Brain microvascular endothelial cell (primary cell): ENCODE data around the gene CNTNAP2.

Experiments
- DNase-seq: peaks from one replicate; pipeline ENCODE4 v3.0.0-alpha.2; 2020
- H3K27ac ChIP-seq: fragments of 250-450 bp; sonication (Bioruptor Pico); 2 replicates; pipeline ENCODE4 v1.5.1; 2020; ENCODE audit warnings: mild to moderate bottlenecking, moderate library complexity
- H3K27me3 ChIP-seq: fragments of 250-450 bp; sonication (Bioruptor Pico); replicated peaks from 2 replicates; pipeline ENCODE4 v1.5.1; 2020; ENCODE audit warnings: mild to moderate bottlenecking
- H3K36me3 ChIP-seq: fragments of 250-450 bp; sonication (Bioruptor Pico); replicated peaks from 2 replicates; pipeline ENCODE4 v1.5.1; 2020; ENCODE audit warnings: mild to moderate bottlenecking
- H3K4me3 ChIP-seq: 2 replicates; pipeline ENCODE4 v1.5.1; 2011; ENCODE audit warnings: low read depth, mild to moderate bottlenecking, control low read depth, low read length, moderate library complexity
- in situ Hi-C: cut with HindIII; loops from 2 replicates; pipeline ENCODE4 v1.10.0; 2017; ENCODE audit warnings: low sequenced_read_pairs, low pct_ligation_motif_present
- TF ChIP-seq, protein P1 (sequence below): IDR thresholded peaks from 2 replicates; pipeline ENCODE4 v1.5.1; 2011; ENCODE audit warnings: low read depth, mild to moderate bottlenecking, moderate library complexity, low read length, control low read depth, inconsistent platforms; ENCODE audit errors: missing control alignments

CNTNAP2 gene

DNA sequence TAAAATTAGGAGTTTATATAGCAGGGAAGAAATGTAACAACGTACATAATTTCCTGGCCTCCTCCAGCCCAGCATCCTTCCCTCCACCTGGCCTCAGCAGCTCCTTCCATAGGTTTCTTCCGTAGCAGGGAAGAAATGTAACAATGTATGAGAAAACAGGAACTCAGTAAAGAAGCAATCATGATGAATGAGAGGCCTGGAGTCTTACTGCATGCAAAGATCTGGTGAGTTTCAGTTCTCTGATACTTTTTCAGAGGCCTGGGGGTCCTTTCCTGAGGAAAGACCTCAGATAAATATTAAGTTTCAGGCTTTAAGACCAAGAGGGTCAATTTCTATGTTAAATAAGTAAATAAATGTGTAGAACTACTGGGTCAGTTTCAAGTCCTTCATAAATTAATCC lies 2318.3 kb downstream of the CNTNAP2 start:
- no peaks in the 10 kb centered on the region for H3K27me3 ChIP-seq
- TF ChIP-seq, protein P1, sequence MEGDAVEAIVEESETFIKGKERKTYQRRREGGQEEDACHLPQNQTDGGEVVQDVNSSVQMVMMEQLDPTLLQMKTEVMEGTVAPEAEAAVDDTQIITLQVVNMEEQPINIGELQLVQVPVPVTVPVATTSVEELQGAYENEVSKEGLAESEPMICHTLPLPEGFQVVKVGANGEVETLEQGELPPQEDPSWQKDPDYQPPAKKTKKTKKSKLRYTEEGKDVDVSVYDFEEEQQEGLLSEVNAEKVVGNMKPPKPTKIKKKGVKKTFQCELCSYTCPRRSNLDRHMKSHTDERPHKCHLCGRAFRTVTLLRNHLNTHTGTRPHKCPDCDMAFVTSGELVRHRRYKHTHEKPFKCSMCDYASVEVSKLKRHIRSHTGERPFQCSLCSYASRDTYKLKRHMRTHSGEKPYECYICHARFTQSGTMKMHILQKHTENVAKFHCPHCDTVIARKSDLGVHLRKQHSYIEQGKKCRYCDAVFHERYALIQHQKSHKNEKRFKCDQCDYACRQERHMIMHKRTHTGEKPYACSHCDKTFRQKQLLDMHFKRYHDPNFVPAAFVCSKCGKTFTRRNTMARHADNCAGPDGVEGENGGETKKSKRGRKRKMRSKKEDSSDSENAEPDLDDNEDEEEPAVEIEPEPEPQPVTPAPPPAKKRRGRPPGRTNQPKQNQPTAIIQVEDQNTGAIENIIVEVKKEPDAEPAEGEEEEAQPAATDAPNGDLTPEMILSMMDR, result no peak
- no peak for DNase-seq
- in situ Hi-C loops, result no loop called here
- H3K27ac ChIP-seq, result no peak overlapping the region
- no peak overlapping the region for H3K4me3 ChIP-seq
- no peaks in the 10 kb centered on the region for H3K36me3 ChIP-seq

DNA sequence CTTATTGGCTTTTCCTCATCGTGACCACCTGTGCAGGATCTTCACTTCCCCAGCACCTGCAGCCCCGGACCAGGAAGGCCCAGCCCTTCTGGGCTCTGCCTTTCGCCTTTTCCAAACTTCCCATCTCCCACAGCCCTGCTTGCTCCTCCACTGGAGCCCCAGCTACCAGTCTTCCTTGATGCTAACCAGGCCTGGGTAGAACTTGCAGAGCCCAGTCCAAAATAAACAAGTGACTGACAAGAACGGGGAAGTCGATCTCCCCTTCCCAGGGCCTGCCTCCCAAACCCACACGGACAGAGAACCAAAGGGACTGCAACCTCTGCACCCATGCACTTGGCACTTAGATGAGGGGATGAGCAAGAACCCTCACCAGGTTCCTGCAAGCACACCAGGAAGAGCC lies 2319.1 kb downstream of the CNTNAP2 start:
- Histone ChIP-seq H3K27ac (no peak overlapping the region), H3K4me3 (no peak overlapping the region), H3K27me3 (no peaks in the 10 kb centered on the region), H3K36me3 (no peaks in the 10 kb centered on the region)
- TF ChIP-seq, protein P1, result no peak
- DNase-seq, result no peak
- in situ Hi-C loops, result no loop called here

DNA sequence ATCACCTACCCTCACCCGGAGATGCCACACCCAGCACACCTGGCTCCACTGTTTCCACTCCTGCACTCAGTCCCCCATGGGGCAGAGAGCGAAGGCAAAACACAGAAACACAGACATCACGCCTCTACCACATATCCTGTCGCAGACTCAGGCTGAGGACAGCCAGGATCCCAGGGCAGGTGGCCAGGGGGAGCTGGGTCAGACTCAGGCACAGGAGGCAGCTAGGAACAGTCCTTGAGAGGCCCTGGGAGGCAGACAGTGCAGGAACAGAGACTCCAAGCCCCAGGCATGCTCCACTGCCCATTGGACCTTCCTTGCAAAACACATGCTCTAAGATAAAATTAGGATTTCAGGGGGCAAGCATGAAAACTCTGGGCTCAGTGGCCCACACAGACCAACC lies 2319.5 kb downstream of the CNTNAP2 start:
- H3K4me3 ChIP-seq, result no peak overlapping the region
- no peaks in the 10 kb centered on the region for H3K36me3 ChIP-seq
- no peak overlapping the region for H3K27ac ChIP-seq
- TF ChIP-seq, protein P1, result no peak
- no peaks in the 10 kb centered on the region for H3K27me3 ChIP-seq
- in situ Hi-C loops, result no loop called here
- no peak for DNase-seq

DNA sequence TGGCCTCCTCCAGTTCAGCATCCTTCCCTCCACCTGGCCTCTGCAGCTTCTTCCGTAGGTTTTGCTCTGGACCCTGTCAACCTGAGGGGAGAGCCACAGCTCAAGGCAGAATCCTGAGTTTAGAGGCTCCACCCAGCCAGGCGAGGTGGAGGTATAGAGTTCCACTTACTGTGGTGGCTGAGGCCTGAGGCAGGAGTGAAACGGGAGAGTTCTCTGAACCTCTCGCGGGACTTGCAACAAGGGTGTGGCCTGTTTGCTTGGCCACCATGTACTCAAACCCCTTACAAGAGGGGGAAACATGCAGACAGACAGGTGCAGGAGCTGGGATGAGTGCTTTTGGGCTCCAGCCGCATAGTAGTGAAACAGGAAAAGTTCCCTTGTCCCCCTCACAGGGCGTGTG lies 2320.0 kb downstream of the CNTNAP2 start:
- H3K27ac ChIP-seq, result no peak overlapping the region
- DNase-seq, result no peak
- no peaks in the 10 kb centered on the region for H3K36me3 ChIP-seq
- TF ChIP-seq, protein P1, result no peak
- H3K27me3 ChIP-seq, result no peaks in the 10 kb centered on the region
- in situ Hi-C loops, result no loop called here
- no peak overlapping the region for H3K4me3 ChIP-seq

DNA sequence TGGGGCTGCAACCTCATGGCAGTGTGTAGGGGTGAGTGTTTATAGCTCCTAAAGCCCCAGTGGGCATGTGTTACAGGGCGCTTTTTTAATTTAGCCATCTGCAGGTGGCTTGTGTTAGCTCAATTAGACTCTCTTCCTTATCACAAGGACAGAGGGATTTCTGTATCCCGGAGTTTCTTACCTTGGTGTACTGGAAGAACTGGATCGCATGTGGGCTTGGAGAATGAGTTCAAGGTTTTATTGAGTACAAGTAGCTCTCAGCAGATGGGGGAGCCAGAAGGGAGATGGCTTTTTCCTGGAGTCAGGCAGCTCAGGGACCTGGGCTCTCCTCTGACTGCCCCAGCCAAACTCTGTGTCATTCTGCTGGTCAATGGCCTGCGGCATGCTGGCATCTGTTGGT lies 2320.4 kb downstream of the CNTNAP2 start:
- Histone ChIP-seq H3K27ac (no peak overlapping the region), H3K4me3 (no peak overlapping the region), H3K27me3 (no peaks in the 10 kb centered on the region), H3K36me3 (no peaks in the 10 kb centered on the region)
- TF ChIP-seq, protein P1, result no peak
- DNase-seq, result no peak
- in situ Hi-C loops, result no loop called here

DNA sequence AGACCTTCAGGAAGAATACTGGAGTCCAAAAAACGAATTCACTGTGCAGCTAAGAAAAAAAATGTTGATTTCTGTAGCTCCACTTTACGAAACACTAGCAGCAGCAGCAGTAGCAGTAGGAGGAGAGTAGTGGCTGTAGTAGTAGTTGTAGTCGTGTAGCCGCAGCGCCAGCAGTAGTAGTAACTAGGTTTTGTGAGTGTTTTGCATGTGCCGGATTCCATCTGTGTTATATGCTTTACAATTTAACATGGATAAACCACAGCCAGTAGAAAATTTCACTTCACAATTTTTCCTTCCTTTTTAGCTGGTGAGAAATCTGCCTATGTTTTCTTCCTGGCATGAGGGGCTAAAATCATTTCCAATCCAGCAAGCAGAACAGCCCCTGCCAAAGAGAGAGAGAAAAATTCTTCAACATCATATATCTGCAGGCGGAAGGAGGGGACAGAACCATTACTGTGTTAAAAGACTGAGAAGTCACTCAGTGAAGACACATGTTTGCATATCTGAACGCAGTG lies 2325.6 kb downstream of the CNTNAP2 start:
- no peak overlapping the region for H3K4me3 ChIP-seq
- DNase-seq, result no peak
- no peaks in the 10 kb centered on the region for H3K36me3 ChIP-seq
- H3K27me3 ChIP-seq, result no peaks in the 10 kb centered on the region
- in situ Hi-C loops, result no loop called here
- TF ChIP-seq, protein P1, result no peak
- H3K27ac ChIP-seq, result no peak overlapping the region
